MG63 (cell line): ENCODE measurements around the gene ENO2. TPM values are rescaled to one million over a fixed set of nuclear protein-coding genes. Genes with fewer than 3 reads are reported as not detected.
A peak's percentile ranks its signal among the peaks of the same experiment; 100 is the strongest.

ENCODE experiments used
- DNase-seq: peaks from one replicate; pipeline ENCODE4 v3.0.0-alpha.2; 2020
- H3K27me3 ChIP-seq: fragments of 250-450 bp; sonication (Bioruptor Pico); 2 replicates; pipeline ENCODE4 v1.5.1; 2020; ENCODE audit warnings: mild to moderate bottlenecking, moderate library complexity
- H3K36me3 ChIP-seq: fragments of 250-450 bp; sonication (Bioruptor Pico); 2 replicates; pipeline ENCODE4 v1.5.1; 2020; ENCODE audit warnings: mild to moderate bottlenecking, moderate library complexity
- H3K4me3 ChIP-seq: fragments of 250-450 bp; sonication (Bioruptor Pico); 2 replicates; pipeline ENCODE4 v1.5.1; 2020; ENCODE audit warnings: mild to moderate bottlenecking, moderate library complexity
- H3K9me3 ChIP-seq: fragments of 250-450 bp; sonication (Bioruptor Pico); 2 replicates; pipeline ENCODE4 v1.5.1; 2020; ENCODE audit warnings: mild to moderate bottlenecking, moderate library complexity
- total RNA-seq: library from RNA; depleted of rRNA; stranded (reverse); fragments of >200 nt; shearing (Covaris generic); gene quantifications from 2 replicates; pipeline ENCODE4 v1.2.3, GENCODE V29; 2014; ENCODE audit warnings: low replicate concordance

ENO2 gene
- total RNA-seq, 1 experiment from 2014 or later = 11.9 TPM

GRCh38 chr12:6936636-6937480, 22.5 kb downstream of the ENO2 start:
- Histone ChIP-seq H3K9me3 (no peaks in the 10 kb centered on the region), H3K27me3 (no peaks in the 10 kb centered on the region), H3K4me3 (peak overlapping the region; percentile 52), H3K36me3 (peaks cover 86% of the 10 kb centered on the region)
- no peak for DNase-seq

- H3K27me3 ChIP-seq = no peaks in the 10 kb centered on the region
- no peaks in the 10 kb centered on the region for H3K9me3 ChIP-seq
- peak overlapping the region; percentile 52 for H3K4me3 ChIP-seq
- peaks cover 84% of the 10 kb centered on the region for H3K36me3 ChIP-seq
- DNase-seq = peak; percentile 89
These were observed 23.3 kb downstream of the ENO2 start for GRCh38 chr12:6937481-6938352.

- Histone ChIP-seq H3K27me3 (no peaks in the 10 kb centered on the region), H3K4me3 (peak overlapping the region; percentile 52), H3K36me3 (peaks cover 76% of the 10 kb centered on the region), H3K9me3 (no peaks in the 10 kb centered on the region)
- no peak for DNase-seq
These were observed 24.2 kb downstream of the ENO2 start for GRCh38 chr12:6938353-6939190.

GRCh38 chr12:6939191-6939540, 24.8 kb downstream of the ENO2 start:
- Histone ChIP-seq H3K27me3 (no peaks in the 10 kb centered on the region), H3K9me3 (no peaks in the 10 kb centered on the region), H3K36me3 (peaks cover 70% of the 10 kb centered on the region), H3K4me3 (no peak overlapping the region)
- no peak for DNase-seq

GRCh38 chr12:6941267-6941666, 26.9 kb downstream of the ENO2 start:
- peaks cover 54% of the 10 kb centered on the region for H3K36me3 ChIP-seq
- no peak overlapping the region for H3K4me3 ChIP-seq
- no peaks in the 10 kb centered on the region for H3K9me3 ChIP-seq
- DNase-seq = no peak
- H3K27me3 ChIP-seq = no peaks in the 10 kb centered on the region

- Histone ChIP-seq H3K4me3 (no peak overlapping the region), H3K9me3 (no peaks in the 10 kb centered on the region), H3K36me3 (peaks cover 49% of the 10 kb centered on the region), H3K27me3 (no peaks in the 10 kb centered on the region)
- no peak for DNase-seq
These were observed 27.4 kb downstream of the ENO2 start for GRCh38 chr12:6941782-6942181.

- Histone ChIP-seq H3K4me3 (no peak overlapping the region), H3K9me3 (no peaks in the 10 kb centered on the region), H3K27me3 (no peaks in the 10 kb centered on the region), H3K36me3 (peaks cover 45% of the 10 kb centered on the region)
- peak; percentile 36 for DNase-seq
These were observed 27.9 kb downstream of the ENO2 start for GRCh38 chr12:6942331-6942665.

- Histone ChIP-seq H3K36me3 (peaks cover 40% of the 10 kb centered on the region), H3K4me3 (peak overlapping the region; percentile 65), H3K27me3 (no peaks in the 10 kb centered on the region), H3K9me3 (no peaks in the 10 kb centered on the region)
- peak; percentile 85 for DNase-seq
These were observed 29.0 kb downstream of the ENO2 start for GRCh38 chr12:6943389-6943721.

GRCh38 chr12:6943722-6944380, 29.5 kb downstream of the ENO2 start, which contains the start of the genes C12orf57 and RNU7-1:
Gene C12orf57 (plus strand): TSS chr12:6944022. CDS start chr12:6944122, 100 bp downstream.
Gene RNU7-1 (plus strand): TSS chr12:6943816.
- Histone ChIP-seq H3K27me3 (no peaks in the 10 kb centered on the region), H3K9me3 (no peaks in the 10 kb centered on the region), H3K36me3 (peaks cover 35% of the 10 kb centered on the region), H3K4me3 (peak within 1 kb of the TSS; percentile 65)
- DNase-seq = peak; percentile 84

- peak; percentile 88 for DNase-seq
- peak overlapping the region; percentile 65 for H3K4me3 ChIP-seq
- H3K9me3 ChIP-seq = no peaks in the 10 kb centered on the region
- H3K27me3 ChIP-seq = no peaks in the 10 kb centered on the region
- peaks cover 27% of the 10 kb centered on the region for H3K36me3 ChIP-seq
These were observed 30.2 kb downstream of the ENO2 start for GRCh38 chr12:6944381-6945186.

- peaks cover 17% of the 10 kb centered on the region for H3K36me3 ChIP-seq
- DNase-seq = no peak
These were observed 31.2 kb downstream of the ENO2 start for GRCh38 chr12:6945613-6946012.

GRCh38 chr12:6946033-6946919, 31.9 kb downstream of the ENO2 start:
- no peak overlapping the region for H3K4me3 ChIP-seq
- DNase-seq = no peak

More at GRCh38 chr12:6945613-6946012, 31.2 kb downstream of the ENO2 start:
- no peak overlapping the region for H3K4me3 ChIP-seq
- no peaks in the 10 kb centered on the region for H3K9me3 ChIP-seq
- no peaks in the 10 kb centered on the region for H3K27me3 ChIP-seq

GRCh38 chr12:6946920-6947374, 32.6 kb downstream of the ENO2 start:
- Histone ChIP-seq H3K9me3 (no peaks in the 10 kb centered on the region), H3K4me3 (no peak overlapping the region), H3K36me3 (peaks cover 5% of the 10 kb centered on the region; the same call in 1 of the 2 replicates), H3K27me3 (no peaks in the 10 kb centered on the region)
- DNase-seq = no peak

More at GRCh38 chr12:6946033-6946919, 31.9 kb downstream of the ENO2 start:
- H3K36me3 ChIP-seq = peaks cover 10% of the 10 kb centered on the region
- no peaks in the 10 kb centered on the region for H3K9me3 ChIP-seq
- no peaks in the 10 kb centered on the region for H3K27me3 ChIP-seq

- Histone ChIP-seq H3K36me3 (peaks cover under 1% of the 10 kb centered on the region; the same call in 1 of the 2 replicates), H3K4me3 (no peak overlapping the region), H3K9me3 (no peaks in the 10 kb centered on the region), H3K27me3 (no peaks in the 10 kb centered on the region)
- DNase-seq = no peak
These were observed 33.2 kb downstream of the ENO2 start for GRCh38 chr12:6947615-6948014.
